Stimulated activated effector memory CD8-positive, alpha-beta T cell treated with anti-CD3 and anti-CD28 coated beads, Interleukin-12 subunit alpha, Interleukin-12 subunit beta, amount 100 ng/mL, for 72 hours (primary cell): Measurements from ENCODE around the gene SWAP70.
"Not testable (repeated sequence)": the region's sequence is repeated elsewhere in the genome, so short reads cannot be mapped to it uniquely, and the experiment has no call there.

Experiments used
- ATAC-seq: fragments of 150-1000 bp; cut with Tn5 transposase; 2 replicates; pipeline ENCODE4 v1.10.0; 2021
- DNase-seq, 2 donors: peaks; one replicate each; pipeline ENCODE4 v3.0.0; 2021 to 2022; ENCODE audit warnings: low spot score in 2 of 2
- H3K27ac Mint-ChIP-seq: one replicate; pipeline ENCODE4 v1.8.0; 2022; ENCODE audit warnings: mild to moderate bottlenecking, mixed read lengths
- H3K36me3 Mint-ChIP-seq: one replicate; pipeline ENCODE4 v1.8.0; 2022; ENCODE audit warnings: mild to moderate bottlenecking, mixed read lengths
- H3K4me1 Mint-ChIP-seq: one replicate; pipeline ENCODE4 v1.8.0; 2022; ENCODE audit warnings: mixed read lengths
- H3K4me3 Mint-ChIP-seq: one replicate; pipeline ENCODE4 v1.8.0; 2022; ENCODE audit warnings: mild to moderate bottlenecking, mixed read lengths
- H3K9me3 Mint-ChIP-seq: one replicate; pipeline ENCODE4 v1.8.0; 2022; ENCODE audit warnings: mixed read lengths

Gene SWAP70

DNA sequence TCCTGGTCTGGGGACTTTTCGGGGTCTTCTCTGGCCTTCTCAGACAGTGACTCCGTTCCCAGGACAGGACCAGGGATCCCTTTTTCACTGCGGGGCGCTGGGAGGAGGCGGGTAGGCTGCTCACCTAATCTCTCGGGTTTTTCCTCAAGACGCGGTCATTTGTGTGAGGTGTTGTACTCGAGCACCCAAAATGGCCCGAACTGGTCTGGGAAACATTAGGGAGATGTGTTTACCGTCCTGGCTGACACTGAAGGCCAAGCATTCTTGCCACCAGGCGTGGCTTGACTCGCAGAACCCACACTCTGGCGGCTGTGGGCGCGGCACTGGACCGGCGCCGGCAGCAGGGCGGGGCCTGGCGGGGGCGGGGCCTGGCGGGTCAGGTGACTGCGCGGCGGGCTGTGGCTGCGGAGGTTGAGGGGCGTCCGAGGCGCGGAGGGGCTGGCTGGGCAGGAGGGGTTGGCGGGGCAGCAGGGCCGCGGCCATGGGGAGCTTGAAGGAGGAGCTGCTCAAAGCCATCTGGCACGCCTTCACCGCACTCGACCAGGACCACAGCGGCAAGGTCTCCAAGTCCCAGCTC is at the start of gene SWAP70:
Gene SWAP70, plus strand, starts transcription at position 379 of the 577 bp plus-strand sequence. Its CDS starts 103 bp downstream, at position 482.
- H3K4me1 Mint-ChIP-seq = peaks cover 8% of the 10 kb centered on the region
- H3K36me3 Mint-ChIP-seq = peaks cover 12% of the 10 kb centered on the region
- H3K4me3 Mint-ChIP-seq = peak within 1 kb of the TSS; percentile 83
- H3K9me3 Mint-ChIP-seq = peaks cover 8% of the 10 kb centered on the region
- ATAC-seq = peak; percentile 96
- H3K27ac Mint-ChIP-seq = peak within 1 kb of the TSS; percentile 68
- peak; percentile 77 to 89 for DNase-seq

GRCh38 chr11:9615031-9615451 is 48.8 kb upstream of the SWAP70 start:
- Mint-ChIP-seq H3K27ac (no peak overlapping the region), H3K4me1 (peaks cover 19% of the 10 kb centered on the region), H3K9me3 (no peaks in the 10 kb centered on the region), H3K4me3 (peak overlapping the region; percentile 85), H3K36me3 (no peaks in the 10 kb centered on the region)
- DNase-seq = no peak
- no peak for ATAC-seq

DNA sequence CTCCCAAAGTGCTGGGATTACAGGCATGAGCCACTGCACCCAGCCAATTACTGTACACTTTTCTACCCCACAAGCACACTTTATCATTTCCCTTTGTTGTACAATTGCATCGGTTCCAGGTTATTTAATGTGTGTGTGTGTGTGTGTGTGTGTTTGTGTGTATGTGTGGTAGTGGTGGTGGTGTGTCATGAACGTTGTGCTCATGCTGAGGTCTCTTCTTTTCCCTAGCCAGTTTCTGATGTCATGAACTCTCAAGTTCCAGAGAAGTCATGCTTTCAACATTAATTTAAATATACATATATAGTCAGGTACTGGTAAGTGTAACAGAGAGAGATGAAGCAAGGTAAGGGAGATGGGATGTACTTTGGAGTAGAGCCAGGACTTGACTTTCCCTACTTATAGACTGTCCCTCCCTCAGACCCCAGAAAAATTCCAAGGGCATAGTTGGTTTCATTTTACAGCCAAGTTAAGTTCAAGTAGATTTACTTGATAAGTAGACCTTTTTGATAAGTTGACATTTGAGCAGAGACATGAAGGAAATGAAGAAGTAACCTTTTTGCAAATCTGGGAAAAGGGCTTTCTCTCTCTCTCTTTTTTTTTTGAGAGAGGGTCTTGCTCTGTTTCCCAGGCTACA is 47.7 kb upstream of the SWAP70 start:
- DNase-seq = no peak
- no peak for ATAC-seq
- Mint-ChIP-seq H3K36me3 (no peaks in the 10 kb centered on the region), H3K4me3 (no peak overlapping the region), H3K9me3 (no peaks in the 10 kb centered on the region), H3K4me1 (peaks cover 19% of the 10 kb centered on the region), H3K27ac (no peak overlapping the region)

DNA sequence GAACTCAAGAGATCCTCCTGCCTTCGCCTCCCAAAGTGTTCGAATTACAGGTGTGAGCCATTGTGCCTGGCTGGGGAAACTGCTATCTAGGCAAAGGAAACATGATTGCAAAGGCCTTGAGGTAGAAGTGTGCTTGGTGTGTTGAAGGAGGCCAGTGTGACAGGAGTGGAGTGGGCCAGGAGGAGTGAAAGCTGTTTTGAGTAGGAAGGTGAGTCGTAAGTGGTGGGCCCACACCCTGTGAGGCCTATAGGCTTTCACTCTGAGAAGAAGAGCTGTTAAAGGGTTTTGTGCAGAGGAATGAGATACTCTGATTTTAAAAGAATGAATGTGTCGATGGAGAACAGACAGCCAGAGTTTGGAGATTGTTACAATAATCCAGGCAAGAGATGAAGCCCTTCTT is 47.0 kb upstream of the SWAP70 start:
- H3K4me1 Mint-ChIP-seq = peaks cover 19% of the 10 kb centered on the region
- DNase-seq = no peak
- H3K9me3 Mint-ChIP-seq = no peaks in the 10 kb centered on the region
- H3K27ac Mint-ChIP-seq = no peak overlapping the region
- no peak for ATAC-seq
- no peak overlapping the region for H3K4me3 Mint-ChIP-seq
- no peaks in the 10 kb centered on the region for H3K36me3 Mint-ChIP-seq

DNA sequence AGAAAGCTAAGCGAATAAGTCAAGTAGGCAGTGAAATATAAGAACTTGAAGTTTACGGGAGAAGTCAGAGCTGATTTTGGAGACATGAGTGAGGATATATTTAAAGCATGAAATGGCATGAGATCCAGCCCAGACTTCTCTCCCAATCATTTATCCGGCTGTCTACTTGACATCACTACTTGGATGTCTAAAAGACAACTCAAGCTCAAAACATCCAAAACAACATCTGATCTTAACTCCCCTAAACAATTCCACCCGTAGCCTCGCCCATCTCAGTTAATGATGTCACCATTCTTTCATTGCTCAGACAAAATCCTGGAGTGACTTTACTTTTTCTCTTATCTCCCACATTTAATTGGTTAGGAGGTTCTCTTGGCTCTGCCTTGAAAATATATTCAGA is 45.9 kb upstream of the SWAP70 start:
- Mint-ChIP-seq H3K9me3 (no peaks in the 10 kb centered on the region), H3K36me3 (no peaks in the 10 kb centered on the region), H3K4me3 (no peak overlapping the region), H3K27ac (no peak overlapping the region), H3K4me1 (peaks cover 17% of the 10 kb centered on the region)
- ATAC-seq (no peak), DNase-seq (no peak)

DNA sequence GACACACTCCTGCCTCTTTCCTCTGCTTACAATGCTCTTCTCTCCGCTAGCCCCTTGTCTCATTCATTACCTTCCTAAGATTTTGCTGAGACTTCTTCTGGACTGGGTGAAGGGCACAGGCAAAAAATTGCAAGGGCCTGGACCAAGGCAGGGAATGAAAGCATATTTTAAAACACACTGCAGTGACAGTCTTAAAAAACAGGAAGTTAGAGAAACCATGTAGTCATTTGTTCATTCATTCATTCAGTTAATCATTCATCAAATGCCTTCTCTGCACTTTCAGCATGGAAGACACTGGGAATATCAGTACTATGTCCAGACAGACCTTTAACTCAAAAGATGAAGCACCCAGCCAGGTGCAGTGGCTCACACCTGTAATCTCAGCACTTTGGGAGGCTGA is 44.9 kb upstream of the SWAP70 start:
- H3K9me3 Mint-ChIP-seq = no peaks in the 10 kb centered on the region
- peaks cover 6% of the 10 kb centered on the region for H3K4me1 Mint-ChIP-seq
- DNase-seq (no peak), ATAC-seq (no peak)
- no peak overlapping the region for H3K27ac Mint-ChIP-seq
- no peaks in the 10 kb centered on the region for H3K36me3 Mint-ChIP-seq
- H3K4me3 Mint-ChIP-seq = no peak overlapping the region

- DNase-seq (no peak), ATAC-seq (no peak)
- Mint-ChIP-seq H3K9me3 (no peaks in the 10 kb centered on the region), H3K36me3 (no peaks in the 10 kb centered on the region), H3K4me3 (no peak overlapping the region), H3K27ac (no peak overlapping the region), H3K4me1 (no peaks in the 10 kb centered on the region)
Observed at GRCh38 chr11:9619971-9620370, 43.9 kb upstream of the SWAP70 start.

DNA sequence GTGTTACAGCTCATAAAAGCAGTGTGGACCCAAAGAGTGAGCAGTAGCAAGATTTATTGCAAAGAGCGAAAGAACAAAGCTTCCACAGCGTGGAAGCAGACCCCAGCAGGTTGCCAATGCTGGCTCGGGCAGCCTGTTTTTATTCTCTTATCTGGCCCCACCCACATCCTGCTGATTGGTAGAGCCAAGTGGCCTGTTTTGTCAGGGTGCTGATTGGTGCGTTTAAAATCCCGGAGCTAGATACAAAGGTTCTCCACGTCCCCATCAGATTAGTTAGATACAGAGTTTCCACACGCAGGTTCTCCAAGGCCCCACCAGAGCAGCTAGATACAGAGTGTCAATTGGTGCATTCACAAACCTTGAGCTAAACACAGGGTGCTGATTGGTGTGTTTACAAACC is 41.5 kb upstream of the SWAP70 start:
- not testable (repeated sequence) for ATAC-seq, H3K4me1 Mint-ChIP-seq, H3K4me3 Mint-ChIP-seq, H3K27ac Mint-ChIP-seq, DNase-seq, H3K9me3 Mint-ChIP-seq, H3K36me3 Mint-ChIP-seq

GRCh38 chr11:9623053-9623452 is 40.8 kb upstream of the SWAP70 start:
- ATAC-seq, H3K4me3 Mint-ChIP-seq, DNase-seq, H3K36me3 Mint-ChIP-seq, H3K9me3 Mint-ChIP-seq, H3K4me1 Mint-ChIP-seq, H3K27ac Mint-ChIP-seq: not testable (repeated sequence)

- no peak for DNase-seq
- no peak for ATAC-seq
- H3K27ac Mint-ChIP-seq = no peak overlapping the region
Observed at GRCh38 chr11:9624448-9624847, 39.4 kb upstream of the SWAP70 start.

GRCh38 chr11:9625162-9625561 is 38.7 kb upstream of the SWAP70 start:
- H3K9me3 Mint-ChIP-seq = no peaks in the 10 kb centered on the region
- no peaks in the 10 kb centered on the region for H3K36me3 Mint-ChIP-seq
- no peak overlapping the region for H3K4me3 Mint-ChIP-seq
- no peaks in the 10 kb centered on the region for H3K4me1 Mint-ChIP-seq
- DNase-seq (no peak), ATAC-seq (no peak)
- no peak overlapping the region for H3K27ac Mint-ChIP-seq

More at GRCh38 chr11:9624448-9624847, 39.4 kb upstream of the SWAP70 start:
- Mint-ChIP-seq H3K36me3 (no peaks in the 10 kb centered on the region), H3K4me1 (no peaks in the 10 kb centered on the region), H3K4me3 (no peak overlapping the region), H3K9me3 (no peaks in the 10 kb centered on the region)

- no peaks in the 10 kb centered on the region for H3K36me3 Mint-ChIP-seq
- no peak overlapping the region for H3K4me3 Mint-ChIP-seq
- no peak overlapping the region for H3K27ac Mint-ChIP-seq
- H3K4me1 Mint-ChIP-seq = no peaks in the 10 kb centered on the region
- no peak for DNase-seq
- no peak for ATAC-seq
- no peaks in the 10 kb centered on the region for H3K9me3 Mint-ChIP-seq
Observed at GRCh38 chr11:9625728-9626127, 38.1 kb upstream of the SWAP70 start.

DNA sequence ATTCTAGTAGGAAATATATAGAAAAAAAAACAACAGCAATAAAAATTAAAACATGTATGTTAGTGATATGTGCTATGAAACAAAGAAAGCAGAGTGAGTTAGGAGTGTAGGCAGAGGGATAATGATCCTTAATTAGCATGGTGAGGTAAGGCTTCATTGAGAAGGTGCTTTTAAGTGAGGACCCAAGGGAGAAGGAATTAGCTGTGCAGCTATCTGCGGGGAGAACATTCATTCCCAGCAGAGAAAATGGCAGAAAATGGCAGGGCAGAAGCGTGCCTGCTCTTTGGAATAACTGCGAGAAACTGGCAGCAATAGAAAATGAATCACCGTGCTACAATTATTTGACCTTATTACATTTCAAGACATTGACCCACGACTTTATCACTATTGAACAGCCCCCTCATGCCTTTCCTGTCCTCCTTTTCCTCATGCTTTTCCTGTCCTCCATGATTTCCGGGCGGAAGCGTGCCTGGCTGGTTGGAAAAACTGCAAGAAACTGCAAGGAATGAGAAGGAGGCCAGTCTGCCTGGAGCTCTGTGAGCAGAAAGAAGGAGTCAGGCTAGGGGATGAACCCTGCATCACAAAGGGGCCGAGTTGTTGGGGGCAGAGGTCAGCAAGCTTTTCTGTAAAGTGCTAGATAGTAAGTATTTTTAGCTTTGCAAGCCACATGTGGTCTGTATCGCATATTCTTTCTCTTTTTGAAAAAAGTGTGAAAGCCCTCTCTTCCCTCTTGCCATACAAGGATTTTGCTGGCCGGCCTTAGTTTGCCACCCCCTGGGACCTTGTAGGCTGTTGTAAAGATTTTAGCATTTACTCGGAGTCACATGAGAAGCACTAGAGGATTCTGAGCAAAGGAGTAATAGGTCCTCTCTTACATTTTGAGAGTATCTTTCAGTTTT is 37.1 kb upstream of the SWAP70 start:
- ATAC-seq (no peak), DNase-seq (no peak)
- no peak overlapping the region for H3K27ac Mint-ChIP-seq

GRCh38 chr11:9629064-9629463 is 34.8 kb upstream of the SWAP70 start:
- Mint-ChIP-seq H3K4me3 (no peak overlapping the region), H3K36me3 (no peaks in the 10 kb centered on the region), H3K27ac (no peak overlapping the region), H3K9me3 (no peaks in the 10 kb centered on the region), H3K4me1 (no peaks in the 10 kb centered on the region)
- DNase-seq (no peak), ATAC-seq (no peak)

More for the DNA sequence above, 37.1 kb upstream of the SWAP70 start:
- Mint-ChIP-seq H3K4me3 (no peak overlapping the region), H3K9me3 (no peaks in the 10 kb centered on the region), H3K36me3 (no peaks in the 10 kb centered on the region), H3K4me1 (no peaks in the 10 kb centered on the region)

DNA sequence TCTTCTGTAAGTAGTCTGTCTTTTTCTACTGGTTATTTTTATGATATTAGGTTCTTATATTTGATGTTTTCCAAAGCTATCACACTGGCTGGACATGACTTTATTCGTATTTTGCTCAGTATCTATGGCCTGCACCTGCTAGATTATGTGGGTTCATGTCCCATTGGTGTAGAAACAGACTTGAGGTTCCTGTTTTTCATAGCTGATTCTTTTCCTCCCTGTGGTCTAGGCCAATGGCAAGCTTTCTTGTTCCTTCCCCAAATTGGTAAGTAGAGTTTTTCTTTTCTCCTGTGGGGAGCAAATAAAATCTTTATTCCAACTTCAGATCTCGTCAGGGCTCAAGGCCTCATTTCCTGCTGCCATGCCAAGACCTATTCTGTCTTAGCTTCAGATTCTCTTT is 30.2 kb upstream of the SWAP70 start:
- H3K27ac Mint-ChIP-seq = no peak overlapping the region
- ATAC-seq = no peak
- DNase-seq = no peak
- H3K9me3 Mint-ChIP-seq = no peaks in the 10 kb centered on the region
- H3K4me1 Mint-ChIP-seq = no peaks in the 10 kb centered on the region
- no peaks in the 10 kb centered on the region for H3K36me3 Mint-ChIP-seq
- no peak overlapping the region for H3K4me3 Mint-ChIP-seq

GRCh38 chr11:9636691-9637090 is 27.2 kb upstream of the SWAP70 start:
- Mint-ChIP-seq H3K9me3 (no peaks in the 10 kb centered on the region), H3K4me3 (no peak overlapping the region), H3K27ac (no peak overlapping the region), H3K4me1 (no peaks in the 10 kb centered on the region), H3K36me3 (no peaks in the 10 kb centered on the region)
- ATAC-seq = no peak
- no peak for DNase-seq
